Fibroblast of lung (primary cell): ENCODE results near the gene RAB10. TPM values are rescaled to one million over a fixed set of nuclear protein-coding genes. Genes with fewer than 3 reads are reported as not detected.

Source experiments
- DNase-seq, 2 donors: peaks; one replicate each; pipeline versions ENCODE4 v3.0.0 to v3.0.0-alpha.2; 2010; ENCODE audit warnings: low read depth in 2 of 2
- H2AFZ ChIP-seq: 2 replicates; pipeline ENCODE4 v1.5.1; 2012; ENCODE audit warnings: low read length, control low read depth, inconsistent platforms
- H3K27ac ChIP-seq: 2 replicates; pipeline ENCODE4 v1.5.1; 2011; ENCODE audit warnings: low read length, control low read depth; ENCODE audit not compliant: insufficient read depth
- H3K27me3 ChIP-seq: 2 replicates; pipeline ENCODE4 v1.5.1; 2011; ENCODE audit warnings: mild to moderate bottlenecking, low read length; ENCODE audit not compliant: control insufficient read depth, insufficient read depth
- H3K36me3 ChIP-seq: 2 replicates; pipeline ENCODE4 v1.5.1; 2011; ENCODE audit warnings: low read length; ENCODE audit not compliant: control insufficient read depth, insufficient read depth
- H3K4me1 ChIP-seq: 2 replicates; pipeline ENCODE4 v1.5.1; 2011; ENCODE audit warnings: low read length; ENCODE audit not compliant: control insufficient read depth, insufficient read depth; ENCODE audit errors: extremely low read depth
- H3K4me2 ChIP-seq: 2 replicates; pipeline ENCODE4 v1.5.1; 2011; ENCODE audit warnings: low read length, control low read depth; ENCODE audit not compliant: insufficient read depth; ENCODE audit errors: extremely low read depth
- H3K4me3 ChIP-seq, 4 experiments: fragments of 200-600 bp in 1 of 4; sonication (generic) in 1 of 4; replicated peaks in 1 of 4; 2 replicates each; pipeline ENCODE4 v1.5.1; 2011 to 2016; ENCODE audit warnings: low read length in 4 of 4, low read depth in 3 of 4, mild to moderate bottlenecking in 3 of 4, control low read depth in 2 of 4, inconsistent platforms in 1 of 4, mixed read lengths in 1 of 4; ENCODE audit not compliant: insufficient read depth in 1 of 4; ENCODE audit errors: control extremely low read depth in 1 of 4
- H3K79me2 ChIP-seq: 2 replicates; pipeline ENCODE4 v1.5.1; 2012; ENCODE audit warnings: mild to moderate bottlenecking, low read length, inconsistent platforms; ENCODE audit not compliant: control insufficient read depth, insufficient read depth
- H3K9ac ChIP-seq: 2 replicates; pipeline ENCODE4 v1.5.1; 2011; ENCODE audit warnings: mild to moderate bottlenecking, low read length, control low read depth; ENCODE audit not compliant: insufficient read depth
- H3K9me3 ChIP-seq: 2 replicates; pipeline ENCODE4 v1.5.1; 2012; ENCODE audit warnings: low read depth, low read length; ENCODE audit not compliant: control insufficient read depth, insufficient read depth
- H4K20me1 ChIP-seq: 2 replicates; pipeline ENCODE4 v1.5.1; 2011; ENCODE audit warnings: low read length; ENCODE audit not compliant: control insufficient read depth, insufficient read depth; ENCODE audit errors: extremely low read depth
- CTCF ChIP-seq, 2 donors: IDR thresholded peaks in 1 of 2; conservative IDR thresholded peaks in 1 of 2; 1 replicate in 1 of 2; 2 replicates in 1 of 2; pipeline ENCODE4 v1.5.1; 2011 to 2012; ENCODE audit warnings: low read length in 2 of 2, control low read depth in 1 of 2, inconsistent platforms in 1 of 2, low read depth in 1 of 2, mild to moderate bottlenecking in 1 of 2
- EZH2 ChIP-seq: IDR thresholded peaks from 2 replicates; pipeline ENCODE4 v1.5.1; 2012; ENCODE audit warnings: low read length, control low read depth, mild to moderate bottlenecking; ENCODE audit errors: missing control alignments
- polyA plus RNA-seq, 2 donors: library from polyadenylated mRNA; depleted of rRNA in 1 of 2; stranded (reverse) in 1 of 2; unstranded in 1 of 2; fragments of >200 nt; gene quantifications; 2 replicates each; pipeline ENCODE4 v1.2.1, GENCODE V29; 2011 to 2012; ENCODE audit warnings: missing spikeins in 1 of 2
- total RNA-seq: library from RNA; depleted of rRNA; stranded (reverse); fragments of >200 nt; gene quantifications from 2 replicates; pipeline ENCODE4 v1.2.1, GENCODE V29; 2014

The RAB10 gene
- total and polyA plus RNA-seq, 2 donors (not counting 1 experiment from before 2014, with no cell fraction given): 94.1 to 253 TPM

GRCh38 chr2:26184555-26185303 is 150.8 kb downstream of the RAB10 start:
- H3K9me3 ChIP-seq: no peaks in the 10 kb centered on the region
- TF ChIP-seq CTCF (conservative IDR thresholded peaks at IDR 0.05 in 1 of 2, IDR thresholded peaks at IDR 0.05 in 1 of 2; ENCODE audit: low read depth in 1 of 2, low read length in 2 of 2) (peak; percentile 45 to 48), EZH2 (no peak)
- H3K27me3 ChIP-seq: no peaks in the 10 kb centered on the region
- H3K4me2 ChIP-seq: peak overlapping the region; percentile 86
- no peak overlapping the region for H3K27ac ChIP-seq
- H2AFZ ChIP-seq: peak overlapping the region; percentile 94
- no peaks in the 10 kb centered on the region for H3K79me2 ChIP-seq
- DNase-seq: peak in 1 of 2 donors; percentile 80
- H3K9ac ChIP-seq: peak overlapping the region; percentile 50
- H4K20me1 ChIP-seq: no peaks in the 10 kb centered on the region
- H3K4me3 ChIP-seq: peak overlapping the region; percentile 17 to 64 (median 46)
- no peaks in the 10 kb centered on the region for H3K36me3 ChIP-seq
- H3K4me1 ChIP-seq: no peaks in the 10 kb centered on the region

DNA sequence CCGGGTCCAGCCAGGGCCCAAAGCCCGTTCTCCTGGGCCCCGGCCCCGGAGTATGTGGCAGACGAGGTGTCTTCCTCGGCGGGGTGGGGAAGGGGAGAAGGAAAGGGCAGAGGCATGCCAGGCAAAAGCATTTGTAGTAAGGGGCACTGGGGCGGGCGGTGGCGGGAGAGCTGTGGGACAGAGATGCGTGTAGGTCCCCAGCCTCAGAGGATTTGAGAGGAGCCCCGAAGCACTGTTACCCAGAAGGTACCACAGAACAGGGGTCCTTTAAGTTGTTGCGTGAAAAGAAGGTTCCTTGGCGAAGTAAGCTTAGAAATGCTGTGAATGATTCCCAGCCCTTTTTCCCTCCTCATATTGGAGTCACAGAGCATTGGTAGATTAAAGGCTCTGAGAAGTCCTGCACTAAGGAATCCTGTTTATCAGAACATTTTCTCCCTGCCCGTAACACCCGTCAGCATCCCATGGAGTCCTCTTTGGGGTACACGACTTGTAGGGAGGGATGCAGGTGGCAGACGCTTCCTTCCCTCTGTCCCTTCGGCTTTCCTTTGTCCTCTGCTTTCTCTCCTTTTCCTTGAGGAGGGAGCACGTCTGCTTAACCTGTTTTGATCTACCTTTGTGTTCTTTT is 151.5 kb downstream of the RAB10 start:
- H4K20me1 ChIP-seq: no peaks in the 10 kb centered on the region
- H3K9ac ChIP-seq: peak overlapping the region; percentile 50
- peak overlapping the region; percentile 70 for H2AFZ ChIP-seq
- no peaks in the 10 kb centered on the region for H3K4me1 ChIP-seq
- no peaks in the 10 kb centered on the region for H3K27me3 ChIP-seq
- DNase-seq: no peak
- H3K36me3 ChIP-seq: no peaks in the 10 kb centered on the region
- TF ChIP-seq CTCF (conservative IDR thresholded peaks at IDR 0.05 in 1 of 2, IDR thresholded peaks at IDR 0.05 in 1 of 2; ENCODE audit: low read depth in 1 of 2, low read length in 2 of 2) (no peak), EZH2 (no peak)
- H3K79me2 ChIP-seq: no peaks in the 10 kb centered on the region
- no peaks in the 10 kb centered on the region for H3K9me3 ChIP-seq
- H3K4me2 ChIP-seq: peak overlapping the region; percentile 86
- H3K4me3 ChIP-seq: peak overlapping the region; percentile 40 to 64 (median 51)
- no peak overlapping the region for H3K27ac ChIP-seq

DNA sequence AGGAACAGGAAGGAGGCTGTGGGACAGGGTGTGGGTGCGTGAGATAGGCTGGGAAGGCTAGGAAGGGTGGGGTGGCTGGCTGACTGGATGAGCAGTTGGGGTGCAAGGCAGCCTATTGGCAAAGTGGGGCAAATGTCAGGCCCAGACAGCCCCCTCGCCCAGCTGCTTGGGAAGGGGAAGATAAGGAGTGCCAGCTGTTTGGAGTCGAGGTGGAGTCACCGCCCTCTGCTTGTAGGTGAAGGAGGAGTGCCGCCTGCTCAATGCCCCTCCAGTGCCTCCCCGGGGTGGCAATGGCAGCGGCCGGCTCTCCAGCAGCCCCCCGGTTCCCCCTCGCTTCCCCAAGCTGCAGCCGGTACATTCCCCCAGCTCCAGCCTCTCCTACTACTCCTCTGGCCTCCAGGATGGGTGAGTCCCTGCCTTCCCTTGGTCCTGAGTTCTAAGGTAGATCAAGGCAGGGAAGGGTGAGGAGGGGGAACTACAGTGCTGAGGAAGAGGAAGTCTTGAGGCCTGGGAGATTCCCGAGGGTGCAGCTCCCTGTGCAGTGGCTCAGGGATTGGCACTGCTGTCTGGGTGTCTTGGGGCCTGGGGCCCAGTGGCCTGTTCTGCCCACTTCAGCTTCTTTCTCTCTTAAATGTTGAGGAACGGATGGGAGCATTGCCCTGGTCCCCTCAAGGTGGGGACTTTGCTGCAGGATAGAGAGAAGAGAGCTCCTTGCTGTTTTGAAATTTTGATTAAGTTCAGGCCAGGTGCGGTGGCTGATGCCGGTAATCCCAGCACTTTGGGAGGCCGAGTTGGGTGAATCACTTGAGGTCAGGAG is 152.3 kb downstream of the RAB10 start:
- Histone ChIP-seq H3K9ac (no peak overlapping the region), H3K36me3 (no peaks in the 10 kb centered on the region), H3K4me3 (peak overlapping the region in 1 of 4 experiments; percentile 64), H3K4me2 (no peak overlapping the region), H3K27me3 (no peaks in the 10 kb centered on the region), H4K20me1 (no peaks in the 10 kb centered on the region), H3K79me2 (no peaks in the 10 kb centered on the region), H2AFZ (no peak overlapping the region), H3K4me1 (no peaks in the 10 kb centered on the region), H3K9me3 (no peaks in the 10 kb centered on the region), H3K27ac (no peak overlapping the region)
- TF ChIP-seq EZH2: no peak
- TF ChIP-seq CTCF (conservative IDR thresholded peaks at IDR 0.05 in 1 of 2, IDR thresholded peaks at IDR 0.05 in 1 of 2; ENCODE audit: low read depth in 1 of 2, low read length in 2 of 2): no peak
- DNase-seq: no peak
